GM23338 (cell line): ENCODE data around the gene SPTBN4.

ENCODE experiments used
- EZH2phosphoT487 ChIP-seq: fragments of 200-600 bp; sonication (generic); IDR thresholded peaks from one replicate; pipeline ENCODE4 v1.8.1; 2018; ENCODE audit warnings: antibody characterized with exemption; ENCODE audit not compliant: unreplicated experiment
- POLR2AphosphoS5 ChIP-seq: IDR thresholded peaks from 2 replicates; pipeline ENCODE4 v1.6.1; 2016; ENCODE audit warnings: antibody characterized with exemption, low read depth
- TF ChIP-seq, protein P1 (sequence below), 2 experiments: fragments of 200-600 bp in 1 of 2; sonication (generic) in 1 of 2; conservative IDR thresholded peaks; 2 replicates each; pipeline versions ENCODE4 v1.5.1 to v1.6.1; 2016 to 2017; ENCODE audit warnings: antibody characterized with exemption in 2 of 2, low read depth in 2 of 2, mild to moderate bottlenecking in 2 of 2, moderate library complexity in 1 of 2

GRCh38 chr19:40444825-40445312 is 21.9 kb upstream of the SPTBN4 start:
- TF ChIP-seq EZH2phosphoT487 (no peak), POLR2AphosphoS5 (peak; percentile 43; the same call in 1 of the 2 replicates)
- TF ChIP-seq, protein P1, sequence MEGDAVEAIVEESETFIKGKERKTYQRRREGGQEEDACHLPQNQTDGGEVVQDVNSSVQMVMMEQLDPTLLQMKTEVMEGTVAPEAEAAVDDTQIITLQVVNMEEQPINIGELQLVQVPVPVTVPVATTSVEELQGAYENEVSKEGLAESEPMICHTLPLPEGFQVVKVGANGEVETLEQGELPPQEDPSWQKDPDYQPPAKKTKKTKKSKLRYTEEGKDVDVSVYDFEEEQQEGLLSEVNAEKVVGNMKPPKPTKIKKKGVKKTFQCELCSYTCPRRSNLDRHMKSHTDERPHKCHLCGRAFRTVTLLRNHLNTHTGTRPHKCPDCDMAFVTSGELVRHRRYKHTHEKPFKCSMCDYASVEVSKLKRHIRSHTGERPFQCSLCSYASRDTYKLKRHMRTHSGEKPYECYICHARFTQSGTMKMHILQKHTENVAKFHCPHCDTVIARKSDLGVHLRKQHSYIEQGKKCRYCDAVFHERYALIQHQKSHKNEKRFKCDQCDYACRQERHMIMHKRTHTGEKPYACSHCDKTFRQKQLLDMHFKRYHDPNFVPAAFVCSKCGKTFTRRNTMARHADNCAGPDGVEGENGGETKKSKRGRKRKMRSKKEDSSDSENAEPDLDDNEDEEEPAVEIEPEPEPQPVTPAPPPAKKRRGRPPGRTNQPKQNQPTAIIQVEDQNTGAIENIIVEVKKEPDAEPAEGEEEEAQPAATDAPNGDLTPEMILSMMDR (conservative IDR thresholded peaks at IDR 0.05; ENCODE audit: low read depth in 2 of 2) = peak in 1 of 2 experiments; percentile 74; a peak in 2 of 4 replicates
